HG03571 (cell line): ENCODE data around the gene ACP4.
"Not testable (repeated sequence)": the region's sequence is repeated elsewhere in the genome, so short reads cannot be mapped to it uniquely, and the experiment has no call there.

Experiments used
- ATAC-seq: cut with Tn5 transposase; IDR thresholded peaks from one replicate; pipeline ENCODE4 v1.9.1; 2021; ENCODE audit not compliant: unreplicated experiment

ACP4 gene

GRCh38 chr19:50796634-50797428, 6.6 kb downstream of the ACP4 start:
- no peak for ATAC-seq

DNA sequence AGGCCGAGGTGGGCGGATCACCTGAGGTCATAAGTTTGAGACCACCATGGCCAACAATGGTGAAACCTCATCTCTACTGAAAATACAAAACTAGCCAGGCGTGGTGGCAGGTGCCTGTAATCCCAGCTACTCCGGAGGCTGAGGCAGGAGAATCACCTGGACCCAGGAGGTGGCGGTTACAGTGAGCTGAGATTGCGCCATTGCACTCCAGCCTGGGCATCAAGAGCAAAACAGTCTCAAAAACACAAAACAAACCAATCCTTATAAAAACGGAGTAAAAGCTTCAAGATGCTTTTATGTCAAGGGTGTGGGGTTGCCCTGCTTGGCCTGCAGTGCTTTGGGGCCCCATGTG, 7.2 kb downstream of the ACP4 start:
- no peak for ATAC-seq

- no peak for ATAC-seq
Measured at GRCh38 chr19:50797781-50798658, 7.8 kb downstream of the ACP4 start.

DNA sequence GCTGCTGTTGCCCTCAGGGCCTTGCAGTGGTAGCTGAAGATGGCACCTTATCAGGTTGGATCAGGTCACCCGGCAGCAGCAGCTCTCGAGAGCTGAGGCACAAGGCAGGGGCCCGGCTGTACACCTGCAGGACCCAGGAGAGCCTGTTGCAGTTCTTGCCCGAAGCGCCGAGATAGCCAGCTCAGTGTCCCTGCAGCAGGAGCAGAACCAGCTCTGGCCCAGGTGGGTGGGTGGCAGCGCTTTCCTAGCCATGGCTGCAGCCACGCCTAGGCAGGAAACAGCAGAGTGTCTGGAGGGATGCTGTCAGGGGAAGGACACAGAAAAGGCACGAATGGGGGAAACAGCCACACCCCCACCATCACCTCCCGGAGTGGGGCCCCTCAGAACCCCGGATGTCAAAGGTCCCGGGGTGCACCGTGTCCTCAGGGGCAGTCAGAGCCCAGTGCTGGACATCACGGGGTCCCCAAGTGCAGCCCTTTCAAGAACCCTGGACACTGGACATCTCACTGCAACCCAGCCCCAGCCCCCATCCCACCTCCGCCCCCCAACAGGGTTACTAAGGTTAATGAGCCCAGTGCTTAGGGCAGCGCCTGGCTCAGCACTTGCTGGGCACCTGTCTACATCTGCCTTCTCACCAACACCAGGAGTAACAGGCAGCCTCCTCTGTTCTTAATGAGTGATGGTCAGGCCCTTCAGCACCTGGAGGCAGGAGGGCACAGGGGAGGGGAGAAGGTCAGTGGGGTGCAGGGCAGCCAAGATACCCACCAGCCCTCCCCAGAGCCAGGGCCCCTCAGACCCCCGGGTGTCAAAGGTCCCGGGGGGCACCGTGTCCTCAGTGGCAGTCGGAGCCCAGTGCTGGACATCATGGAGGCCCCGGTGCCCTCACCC, 8.7 kb downstream of the ACP4 start:
- no peak for ATAC-seq

DNA sequence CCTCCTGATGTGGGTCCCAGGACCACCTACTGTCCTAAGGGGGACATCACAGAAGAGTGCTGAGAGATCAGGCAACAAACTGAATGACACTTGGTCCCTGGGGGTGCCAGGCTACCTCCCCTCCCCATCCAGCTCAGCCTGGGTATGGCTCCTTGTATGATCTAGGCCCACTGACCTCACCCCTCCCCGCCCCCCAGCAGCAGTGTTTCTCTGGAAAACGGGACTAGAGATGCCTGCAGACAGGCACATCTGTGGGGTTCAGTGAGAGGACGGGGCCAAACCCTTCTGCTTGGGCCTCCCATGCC, 9.3 kb downstream of the ACP4 start:
- no peak for ATAC-seq

- ATAC-seq, result no peak
Measured at GRCh38 chr19:50801107-50801506, 10.9 kb downstream of the ACP4 start.

DNA sequence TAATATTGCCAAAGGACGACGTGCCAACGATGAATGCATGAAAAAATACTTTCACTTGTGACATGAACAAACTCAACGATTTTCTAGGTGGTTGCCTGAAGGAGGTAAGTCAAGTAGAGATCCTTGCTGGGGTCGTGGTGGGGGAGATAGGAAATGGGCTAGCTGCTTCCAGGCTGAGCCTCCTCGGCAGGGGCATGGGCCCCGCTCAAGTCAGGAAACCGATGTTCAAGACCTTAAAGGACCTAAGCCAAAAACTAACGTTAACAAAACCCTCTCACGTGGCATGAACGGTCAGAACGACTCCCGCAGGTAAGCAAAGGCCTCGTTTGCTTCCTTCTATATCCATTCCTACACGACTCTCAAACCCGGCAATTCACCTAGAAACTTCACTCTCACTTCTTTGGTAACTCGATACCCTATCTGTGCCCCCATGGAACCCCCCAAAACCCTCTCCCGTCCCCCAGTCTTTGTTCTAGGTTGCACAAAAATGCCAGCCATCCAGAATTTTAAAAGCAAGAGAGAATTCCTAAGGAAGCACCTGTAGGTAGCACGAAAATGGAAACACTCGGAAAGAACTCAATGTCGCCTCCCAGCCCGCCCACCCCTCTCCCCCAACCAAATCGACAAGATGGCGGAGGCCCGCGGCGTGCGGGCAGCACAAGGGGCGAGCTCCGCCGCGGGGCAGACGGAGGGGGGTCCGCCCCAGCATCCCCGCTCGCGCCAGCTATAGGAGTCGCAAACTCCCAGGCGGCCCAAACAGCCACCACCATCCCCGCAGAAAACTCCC, 13.6 kb downstream of the ACP4 start:
- peak; percentile 14 for ATAC-seq

DNA sequence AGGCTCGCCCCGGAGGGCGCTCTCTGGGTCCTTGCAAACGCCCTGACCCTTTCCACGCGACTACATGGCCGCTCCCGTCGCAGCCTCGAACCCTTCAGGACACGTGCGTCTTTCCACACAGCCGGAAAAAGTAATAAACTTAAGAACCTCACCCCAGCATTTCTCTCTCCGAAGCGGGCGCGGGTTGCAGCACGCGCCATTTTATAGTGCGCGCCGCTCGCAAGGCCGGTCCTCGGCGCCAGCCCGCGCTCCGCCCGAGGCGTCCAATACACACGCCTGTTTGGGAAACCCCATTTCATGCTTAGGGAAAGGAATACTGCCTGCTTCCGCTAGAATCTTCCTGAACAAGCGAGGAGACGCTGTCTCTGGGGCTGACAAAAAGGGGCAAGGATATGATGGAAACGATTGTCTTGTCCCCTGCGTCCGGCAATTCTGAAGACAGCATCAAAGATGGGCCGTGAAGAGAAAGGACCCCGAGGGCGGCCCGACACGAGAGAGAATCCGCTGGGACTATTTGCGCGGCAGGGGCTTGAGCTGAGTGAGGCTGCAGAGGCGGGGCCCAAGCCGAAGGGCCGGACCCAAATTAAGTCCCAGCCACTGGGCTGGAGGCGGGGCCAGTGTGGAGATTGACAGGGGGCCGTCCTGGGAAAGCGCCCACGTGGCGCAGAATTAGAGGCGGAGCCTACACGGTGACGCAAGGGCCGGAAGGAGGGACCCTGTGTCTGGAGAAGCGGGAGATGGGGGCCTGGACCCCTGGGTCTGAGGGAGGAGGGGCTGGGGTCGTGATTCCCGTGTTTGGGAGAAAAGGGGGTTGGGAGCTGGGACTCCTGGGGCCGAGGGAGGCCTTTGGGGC, 14.4 kb downstream of the ACP4 start:
- ATAC-seq, result peak; percentile 85

GRCh38 chr19:50808856-50809255, 18.6 kb downstream of the ACP4 start:
- no peak for ATAC-seq

DNA sequence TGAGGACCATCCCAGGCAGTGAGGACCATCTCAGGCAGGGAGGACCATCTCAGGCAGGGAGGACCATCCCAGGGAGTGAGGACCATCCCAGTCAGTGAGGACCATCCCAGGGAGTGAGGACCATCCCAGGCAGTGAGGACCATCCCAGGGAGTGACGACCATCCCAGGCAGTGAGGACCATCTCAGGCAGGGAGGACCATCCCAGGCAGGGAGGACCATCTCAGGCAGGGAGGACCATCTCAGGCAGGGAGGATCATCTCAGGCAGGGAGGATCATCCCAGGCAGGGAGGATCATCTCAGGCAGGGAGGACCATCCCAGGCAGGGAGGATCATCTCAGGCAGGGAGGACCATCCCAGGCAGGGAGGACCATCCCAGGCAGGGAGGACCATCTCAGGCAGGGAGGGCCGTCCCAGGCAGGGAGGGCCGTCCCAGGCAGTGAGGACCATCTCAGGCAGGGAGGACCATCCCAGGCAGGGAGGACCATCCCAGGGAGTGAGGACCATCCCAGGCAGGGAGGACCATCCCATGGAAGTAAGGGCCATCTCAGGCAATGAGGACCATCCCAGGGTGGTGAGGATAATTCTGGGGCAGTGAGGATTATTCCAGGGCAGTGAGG, 21.5 kb downstream of the ACP4 start:
- ATAC-seq, result not testable (repeated sequence)

- no peak for ATAC-seq
Measured at GRCh38 chr19:50812474-50812873, 22.3 kb downstream of the ACP4 start.

DNA sequence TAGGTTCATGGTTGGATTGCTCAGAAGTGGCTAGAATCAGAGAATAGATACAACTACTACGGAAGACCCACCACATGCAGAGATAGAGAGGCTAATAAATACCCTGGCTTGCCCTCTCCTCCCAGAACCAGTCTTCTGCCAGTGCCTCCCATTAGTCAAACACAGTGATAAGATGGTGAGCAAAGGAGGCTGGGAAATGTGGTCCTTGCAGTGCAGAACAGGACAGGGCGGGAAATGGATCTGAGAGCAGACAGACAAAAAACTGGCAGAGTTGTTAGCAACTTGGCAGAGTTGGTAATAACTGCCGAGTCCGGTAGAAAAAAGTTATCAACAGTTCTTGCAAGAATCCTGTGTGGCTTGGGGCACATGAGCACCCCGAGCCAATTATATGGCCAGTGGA, 24.7 kb downstream of the ACP4 start:
- ATAC-seq, result no peak

- no peak for ATAC-seq
Measured at GRCh38 chr19:50815439-50815838, 25.2 kb downstream of the ACP4 start.

DNA sequence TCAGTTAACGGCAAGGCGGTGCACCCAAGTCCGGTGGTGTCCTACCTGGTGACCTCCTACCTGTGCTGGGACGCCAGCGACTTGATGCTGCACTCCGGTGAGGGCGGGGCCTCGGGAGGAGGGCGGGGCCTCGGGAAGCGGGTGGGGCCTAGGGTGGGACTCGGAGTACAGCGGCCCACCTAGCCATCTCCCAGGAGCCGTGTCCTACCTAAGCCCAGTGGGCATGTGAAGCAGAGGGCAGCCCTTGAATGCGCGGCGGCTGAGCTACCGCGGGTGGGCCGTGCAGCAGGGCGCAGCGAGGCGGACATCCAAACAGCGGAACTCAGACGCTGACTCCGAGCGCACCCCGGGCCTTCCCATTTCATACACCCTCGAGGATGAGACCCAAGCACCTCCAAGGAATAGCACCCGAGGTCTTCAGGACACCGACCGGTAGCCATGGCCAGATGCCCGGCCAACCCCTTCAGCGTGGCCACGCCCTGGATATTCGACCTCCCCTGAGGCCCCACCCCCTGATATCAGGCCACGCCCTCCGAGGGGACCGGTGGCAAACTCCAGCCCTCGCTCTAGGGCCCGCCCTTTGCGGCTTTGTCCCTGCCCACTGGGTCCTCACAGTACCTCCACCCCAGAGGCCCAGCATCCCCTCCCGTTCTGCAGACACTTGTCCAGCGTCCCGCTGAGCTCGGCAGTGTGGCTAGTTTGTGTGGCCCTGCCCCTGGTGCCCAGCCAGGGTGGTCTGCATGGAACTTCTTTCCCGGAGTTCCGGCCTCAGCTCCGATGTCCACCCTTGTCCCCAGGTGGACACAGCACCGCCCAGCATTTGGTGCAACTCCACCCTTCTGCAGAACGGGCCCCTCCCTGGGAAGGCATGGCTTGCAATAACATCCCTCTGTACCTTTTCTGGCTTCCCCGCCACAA, 28.0 kb downstream of the ACP4 start:
- peak; percentile 56 for ATAC-seq

GRCh38 chr19:50818859-50819472, 28.8 kb downstream of the ACP4 start:
- no peak for ATAC-seq

DNA sequence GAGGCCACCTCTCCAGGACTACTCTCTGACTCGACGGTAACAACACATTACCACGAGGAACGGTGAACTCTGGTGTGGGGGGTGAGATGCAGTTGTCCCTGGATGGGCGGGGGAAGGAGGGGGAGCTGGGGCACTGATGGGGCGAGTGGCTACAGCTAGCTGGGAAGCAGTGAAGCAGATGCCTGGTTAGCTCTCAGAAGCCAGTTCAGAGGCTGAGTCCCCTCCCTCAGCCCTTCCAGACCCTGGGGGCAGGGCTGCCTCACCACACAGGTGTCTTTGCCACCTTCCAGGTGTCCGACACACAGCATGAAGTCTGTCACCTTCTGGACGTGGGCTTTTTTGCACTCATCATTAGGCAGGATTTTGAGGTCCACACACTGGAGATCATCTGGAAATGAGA, 29.4 kb downstream of the ACP4 start:
- no peak for ATAC-seq

GRCh38 chr19:50820086-50820485, 29.9 kb downstream of the ACP4 start:
- ATAC-seq, result no peak
